ENCODE measurements around the gene PRCC.

Gene PRCC

GRCh38 chr1:156808186-156809030, 41.1 kb downstream of the PRCC start:
- DNase-seq, result no peak
- in situ Hi-C loops (cut with MboI; ENCODE audit: low pct_unique_long_range_greater_than_20kb, low sequenced_read_pairs), result no loop called here

GRCh38 chr1:156809281-156809680, 41.9 kb downstream of the PRCC start:
- DNase-seq, result no peak
- in situ Hi-C loops (cut with MboI; ENCODE audit: low pct_unique_long_range_greater_than_20kb, low sequenced_read_pairs), result no loop called here

GRCh38 chr1:156809711-156810366, 42.5 kb downstream of the PRCC start:
- in situ Hi-C loops (cut with MboI; ENCODE audit: low pct_unique_long_range_greater_than_20kb, low sequenced_read_pairs), result no loop called here
- DNase-seq, result no peak

GRCh38 chr1:156811168-156811567, 43.8 kb downstream of the PRCC start:
- no peak for DNase-seq
- in situ Hi-C loops (cut with MboI; ENCODE audit: low pct_unique_long_range_greater_than_20kb, low sequenced_read_pairs), result no loop called here

GRCh38 chr1:156812293-156812990, 45.1 kb downstream of the PRCC start:
- in situ Hi-C loops (cut with MboI; ENCODE audit: low pct_unique_long_range_greater_than_20kb, low sequenced_read_pairs), result no loop called here
- no peak for DNase-seq

GRCh38 chr1:156813298-156813697, 46.0 kb downstream of the PRCC start:
- no peak for DNase-seq
- in situ Hi-C loops (cut with MboI; ENCODE audit: low pct_unique_long_range_greater_than_20kb, low sequenced_read_pairs), result no loop called here

- in situ Hi-C loops (cut with MboI; ENCODE audit: low pct_unique_long_range_greater_than_20kb, low sequenced_read_pairs), result no loop called here
- no peak for DNase-seq
Measured at GRCh38 chr1:156813750-156814570, 46.6 kb downstream of the PRCC start.

- in situ Hi-C loops (cut with MboI; ENCODE audit: low pct_unique_long_range_greater_than_20kb, low sequenced_read_pairs), result no loop called here
- no peak for DNase-seq
Measured at GRCh38 chr1:156814571-156815260, 47.4 kb downstream of the PRCC start.

GRCh38 chr1:156815307-156815826, 48.0 kb downstream of the PRCC start:
- DNase-seq, result no peak
- in situ Hi-C loops (cut with MboI; ENCODE audit: low pct_unique_long_range_greater_than_20kb, low sequenced_read_pairs), result no loop called here

GRCh38 chr1:156815961-156816422, 48.7 kb downstream of the PRCC start:
- DNase-seq, result no peak
- in situ Hi-C loops (cut with MboI; ENCODE audit: low pct_unique_long_range_greater_than_20kb, low sequenced_read_pairs), result no loop called here

GRCh38 chr1:156816561-156817328, 49.4 kb downstream of the PRCC start, which contains the start of gene SH2D2A:
TSS of gene SH2D2A (minus strand) at chr1:156816848. CDS start at chr1:156816708, 140 bp downstream.
- in situ Hi-C loops (cut with MboI; ENCODE audit: low pct_unique_long_range_greater_than_20kb, low sequenced_read_pairs), result no loop called here
- DNase-seq, result peak; percentile 87

- no peak for DNase-seq
- in situ Hi-C loops (cut with MboI; ENCODE audit: low pct_unique_long_range_greater_than_20kb, low sequenced_read_pairs), result no loop called here
Measured at GRCh38 chr1:156821801-156822200, 54.5 kb downstream of the PRCC start.

- DNase-seq, result no peak
- in situ Hi-C loops (cut with MboI; ENCODE audit: low pct_unique_long_range_greater_than_20kb, low sequenced_read_pairs), result no loop called here
Measured at GRCh38 chr1:156822680-156823079, 55.3 kb downstream of the PRCC start.

- no peak for DNase-seq
- in situ Hi-C loops (cut with MboI; ENCODE audit: low pct_unique_long_range_greater_than_20kb, low sequenced_read_pairs), result no loop called here
Measured at GRCh38 chr1:156823210-156823790, 56.0 kb downstream of the PRCC start.

- no peak for DNase-seq
Measured at GRCh38 chr1:156826630-156827029, 59.3 kb downstream of the PRCC start.

GRCh38 chr1:156828400-156829124, 61.2 kb downstream of the PRCC start:
- in situ Hi-C loops (cut with MboI; ENCODE audit: low pct_unique_long_range_greater_than_20kb, low sequenced_read_pairs), result no loop called here
- no peak for DNase-seq

More at GRCh38 chr1:156826630-156827029, 59.3 kb downstream of the PRCC start:
- in situ Hi-C loops (cut with MboI; ENCODE audit: low pct_unique_long_range_greater_than_20kb, low sequenced_read_pairs), result no loop called here

- in situ Hi-C loops (cut with MboI; ENCODE audit: low pct_unique_long_range_greater_than_20kb, low sequenced_read_pairs), result no loop called here
- DNase-seq, result no peak
Measured at GRCh38 chr1:156832434-156832833, 65.1 kb downstream of the PRCC start.

Measured in KBM-7 (cell line).